Muscle layer of duodenum (tissue), 2 donors: Measurements from ENCODE around the gene CRACDL.

Experiments used
- H3K27ac ChIP-seq: one replicate; pipeline ENCODE4 v1.7.0; 2013; ENCODE audit warnings: mild to moderate bottlenecking, low read length
- H3K27me3 ChIP-seq: one replicate; pipeline ENCODE4 v1.7.0; 2013; ENCODE audit warnings: low read depth, mild to moderate bottlenecking, control low read depth, low read length
- H3K36me3 ChIP-seq, 2 donors: one replicate each; pipeline ENCODE4 v1.7.0; 2013; ENCODE audit warnings: low read length in 2 of 2, control low read depth in 1 of 2, mild to moderate bottlenecking in 1 of 2; ENCODE audit not compliant: insufficient read depth in 2 of 2, control insufficient read depth in 1 of 2
- H3K4me1 ChIP-seq, 2 donors: one replicate each; pipeline ENCODE4 v1.7.0; 2013; ENCODE audit warnings: low read length in 2 of 2, mild to moderate bottlenecking in 2 of 2, control low read depth in 1 of 2, moderate library complexity in 1 of 2; ENCODE audit not compliant: insufficient read depth in 2 of 2, control insufficient read depth in 1 of 2
- H3K4me3 ChIP-seq, 2 donors: one replicate each; pipeline ENCODE4 v1.7.0; 2013; ENCODE audit warnings: low read length in 2 of 2, low read depth in 1 of 2, mild to moderate bottlenecking in 1 of 2
- H3K9me3 ChIP-seq, 2 donors: one replicate each; pipeline ENCODE4 v1.7.0; 2013; ENCODE audit warnings: low read length in 2 of 2, control low read depth in 1 of 2, mild to moderate bottlenecking in 1 of 2; ENCODE audit not compliant: control insufficient read depth in 1 of 2
- donor health status: healthy.

Gene CRACDL

DNA sequence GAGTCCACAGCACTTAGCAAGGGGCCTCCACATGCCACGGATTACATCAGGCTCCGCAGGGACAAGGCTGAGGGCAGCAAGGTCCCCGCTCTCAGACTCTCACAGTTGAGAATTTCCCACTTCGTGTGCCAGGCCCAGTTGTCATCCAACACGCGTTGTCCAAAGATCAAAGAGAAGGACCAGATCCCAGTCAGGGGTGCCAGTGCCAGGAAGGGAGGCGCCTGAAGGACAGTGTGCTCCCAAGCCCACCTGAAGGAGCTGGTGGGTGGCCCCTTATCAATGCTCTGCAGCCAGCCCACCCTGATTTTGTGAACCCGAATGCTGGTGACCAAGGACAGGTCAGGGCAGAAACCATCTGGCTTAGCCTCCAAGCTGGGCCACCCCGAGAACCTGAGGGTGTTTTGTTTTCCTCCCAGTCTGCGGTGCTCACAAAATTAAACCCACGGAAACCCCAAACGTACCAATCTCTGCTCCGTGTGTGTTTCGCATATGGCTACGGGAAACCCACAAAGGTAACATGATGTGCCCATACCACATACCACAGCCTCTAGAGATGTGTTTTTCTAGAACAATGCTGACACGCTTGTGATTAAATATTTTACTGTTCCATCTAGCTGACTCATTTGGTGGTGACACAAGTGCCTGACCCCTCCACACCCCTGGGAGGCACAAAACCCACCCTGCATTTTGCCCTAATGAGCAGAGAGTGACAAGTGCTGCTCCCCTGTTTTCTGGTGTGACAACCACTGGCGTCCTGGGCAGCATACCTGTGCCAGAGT is 24.5 kb downstream of the CRACDL start:
- Histone ChIP-seq H3K4me3 (no peak overlapping the region), H3K9me3 (no peaks in the 10 kb centered on the region), H3K27me3 (no peaks in the 10 kb centered on the region), H3K4me1 (peaks cover 10 to 12% of the 10 kb centered on the region in 2 donors), H3K36me3 (no peaks in the 10 kb centered on the region), H3K27ac (no peak overlapping the region)

DNA sequence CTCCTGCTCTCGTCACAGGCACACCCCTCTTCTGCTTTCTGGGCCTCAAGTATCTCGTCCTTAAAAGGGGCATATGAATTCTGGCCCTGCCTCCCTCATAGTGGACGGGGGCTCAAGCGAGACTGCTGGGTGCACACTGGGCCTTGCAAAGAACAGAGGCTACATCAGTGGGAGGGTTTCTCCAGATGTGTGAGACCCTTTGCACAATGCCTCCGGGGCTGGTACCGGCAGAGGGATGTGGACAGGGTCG is 25.0 kb downstream of the CRACDL start:
- H3K27me3 ChIP-seq: no peaks in the 10 kb centered on the region
- no peak overlapping the region for H3K27ac ChIP-seq
- peaks cover 10 to 12% of the 10 kb centered on the region in 2 donors for H3K4me1 ChIP-seq
- H3K4me3 ChIP-seq: no peak overlapping the region
- H3K36me3 ChIP-seq: no peaks in the 10 kb centered on the region
- H3K9me3 ChIP-seq: no peaks in the 10 kb centered on the region

DNA sequence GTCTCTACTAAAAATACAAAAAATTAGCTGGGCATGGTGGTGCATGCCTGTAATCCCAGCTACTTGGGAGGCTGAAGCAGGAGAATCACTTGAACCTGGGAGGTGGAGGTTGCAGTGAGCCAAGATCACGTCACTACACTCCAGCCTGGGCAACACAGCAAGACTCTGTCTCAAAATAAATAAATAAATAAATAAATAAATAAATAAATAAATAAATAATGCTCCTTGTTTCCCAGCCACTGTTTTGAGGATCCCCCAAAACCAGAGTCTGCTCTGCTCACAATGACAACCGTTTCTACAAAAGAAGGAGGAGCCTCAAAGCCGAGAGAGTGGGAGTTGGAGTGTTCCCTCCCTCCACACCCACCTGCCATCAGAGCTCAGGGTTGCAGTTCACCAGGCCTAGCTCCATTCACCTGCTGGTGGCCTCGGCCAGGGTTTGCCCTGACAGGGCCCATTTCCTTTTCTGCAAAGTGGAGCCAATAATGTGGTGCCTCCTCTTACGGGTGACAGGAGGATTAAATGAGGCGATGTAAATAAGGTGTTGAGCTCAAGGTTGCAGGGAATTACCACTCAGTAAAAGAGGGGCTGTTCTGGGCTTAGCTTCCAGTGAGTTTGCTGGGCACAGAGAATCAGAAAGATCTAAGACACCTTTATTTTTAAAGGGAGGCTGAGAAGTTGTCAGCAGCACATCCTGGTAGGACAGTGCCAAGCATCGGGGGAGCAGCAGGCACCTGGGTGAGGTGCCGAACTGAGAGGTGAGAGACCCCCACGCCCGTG is 25.5 kb downstream of the CRACDL start:
- peaks cover 10 to 12% of the 10 kb centered on the region in 2 donors for H3K4me1 ChIP-seq

DNA sequence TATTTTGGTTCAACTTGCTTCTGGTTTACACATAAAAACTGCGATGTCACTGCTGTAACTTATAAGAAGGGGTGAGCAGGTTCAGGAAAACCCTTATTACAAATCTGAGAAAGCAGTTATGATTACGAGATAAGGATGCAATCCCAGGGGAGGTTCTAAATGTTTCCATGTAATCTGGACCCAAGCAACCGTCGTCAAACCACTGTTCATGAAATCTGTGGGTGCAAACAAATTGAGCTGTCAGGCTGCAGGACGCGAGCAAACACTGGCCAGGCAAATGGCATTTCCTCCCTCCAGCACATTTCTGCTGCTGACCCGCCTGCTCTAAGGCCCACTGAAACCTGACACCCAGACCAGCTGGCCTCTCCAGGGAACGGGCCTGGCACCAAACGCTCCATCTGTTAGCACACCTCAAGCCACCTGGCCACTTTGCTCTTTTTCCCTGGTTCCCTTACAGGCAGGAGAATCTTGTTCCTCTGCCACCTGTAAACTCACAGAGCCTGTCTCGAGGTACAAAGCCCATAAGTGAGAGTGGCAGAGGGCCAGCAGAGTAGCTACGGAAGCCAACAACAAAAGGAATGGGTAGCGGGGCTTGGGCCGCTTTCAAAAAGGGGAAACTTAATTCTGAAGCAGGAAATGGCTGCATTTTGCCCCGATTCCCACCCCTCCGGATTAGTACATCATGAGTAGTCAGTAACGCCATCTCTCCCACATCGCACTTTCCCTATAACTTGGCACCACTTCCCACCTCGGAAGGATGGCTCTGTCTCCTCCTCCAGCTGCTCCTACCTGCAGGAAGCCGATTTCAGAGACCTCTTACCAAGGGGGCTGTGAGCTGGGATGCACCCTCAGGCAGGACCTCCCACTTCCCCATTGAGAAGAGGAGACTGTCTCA is 26.5 kb downstream of the CRACDL start:
- no peak overlapping the region for H3K4me3 ChIP-seq
- H3K27me3 ChIP-seq: no peaks in the 10 kb centered on the region
- no peaks in the 10 kb centered on the region for H3K9me3 ChIP-seq
- no peak overlapping the region for H3K27ac ChIP-seq
- no peaks in the 10 kb centered on the region for H3K36me3 ChIP-seq
- H3K4me1 ChIP-seq: peaks cover 10 to 12% of the 10 kb centered on the region in 2 donors

More for the DNA sequence above, 25.5 kb downstream of the CRACDL start:
- H3K9me3 ChIP-seq: no peaks in the 10 kb centered on the region
- no peak overlapping the region for H3K4me3 ChIP-seq
- no peak overlapping the region for H3K27ac ChIP-seq
- H3K27me3 ChIP-seq: no peaks in the 10 kb centered on the region
- no peaks in the 10 kb centered on the region for H3K36me3 ChIP-seq

DNA sequence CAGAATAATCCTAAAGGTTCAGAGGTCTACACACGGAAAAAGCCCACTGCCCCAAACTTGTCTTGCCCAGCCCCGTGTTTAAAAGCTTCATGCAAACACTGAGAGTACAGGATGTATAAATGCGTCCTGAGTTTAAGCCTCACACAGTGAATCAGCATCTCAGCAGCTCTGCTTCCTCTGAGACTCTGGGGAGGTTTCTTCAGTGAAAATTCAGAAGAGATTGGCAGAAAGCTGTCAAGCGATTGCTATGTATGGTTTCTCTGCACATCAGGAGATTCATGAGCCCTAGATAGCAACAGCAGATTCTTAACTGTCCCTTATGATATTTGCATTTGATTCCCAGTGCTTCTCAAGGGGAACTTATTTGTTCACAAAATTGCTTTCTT is 27.1 kb downstream of the CRACDL start:
- Histone ChIP-seq H3K27ac (no peak overlapping the region), H3K36me3 (no peaks in the 10 kb centered on the region), H3K4me3 (no peak overlapping the region), H3K4me1 (peaks cover 10 to 12% of the 10 kb centered on the region in 2 donors), H3K9me3 (no peaks in the 10 kb centered on the region), H3K27me3 (no peaks in the 10 kb centered on the region)

DNA sequence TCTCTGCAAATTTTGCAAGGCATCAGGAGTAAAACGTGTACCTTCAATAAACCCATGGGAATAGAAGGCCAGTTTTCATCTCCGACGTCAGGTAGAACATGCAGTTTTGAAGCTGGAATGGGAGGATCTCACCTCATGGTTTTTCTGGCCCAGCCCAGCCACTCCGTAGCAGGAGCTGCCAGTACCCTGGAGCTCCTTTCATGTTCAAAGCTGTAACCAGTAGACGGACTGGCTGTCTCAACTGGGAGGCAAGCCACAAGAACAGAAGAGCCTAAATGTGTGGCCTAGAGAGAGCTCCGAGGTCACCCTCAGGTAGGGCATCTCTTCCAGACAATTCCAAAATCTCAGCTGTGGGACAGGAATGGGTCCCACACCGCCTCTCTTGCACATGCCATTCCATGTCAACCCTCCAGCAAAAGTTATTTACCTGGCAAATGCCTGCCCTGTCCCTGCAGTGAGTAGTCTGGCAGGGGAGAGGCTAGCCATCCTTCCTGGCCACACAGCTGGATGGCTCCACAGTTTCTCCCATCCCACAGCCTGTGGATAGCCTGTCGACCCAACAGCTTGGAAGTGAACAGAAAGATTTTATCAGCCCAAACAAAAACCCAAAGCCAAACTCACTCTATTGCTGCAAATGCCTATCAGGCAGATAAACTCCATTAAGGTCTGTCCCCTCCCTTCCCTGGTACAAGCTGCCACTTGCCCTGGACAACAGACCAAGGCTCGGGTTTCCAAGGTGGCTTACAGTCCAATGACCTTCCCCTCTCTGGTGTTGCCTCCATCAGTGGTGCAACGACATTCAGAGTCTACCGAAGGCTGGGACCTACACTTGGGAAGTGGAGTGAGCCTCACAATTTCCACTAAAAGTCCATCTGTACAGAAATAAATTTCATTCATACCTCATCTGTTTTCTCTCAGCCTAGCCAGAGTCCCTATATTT is 27.8 kb downstream of the CRACDL start:
- no peaks in the 10 kb centered on the region for H3K36me3 ChIP-seq
- H3K27ac ChIP-seq: no peak overlapping the region
- H3K9me3 ChIP-seq: no peaks in the 10 kb centered on the region
- no peaks in the 10 kb centered on the region for H3K27me3 ChIP-seq
- no peak overlapping the region for H3K4me3 ChIP-seq
- H3K4me1 ChIP-seq: peaks cover 10 to 12% of the 10 kb centered on the region in 2 donors

DNA sequence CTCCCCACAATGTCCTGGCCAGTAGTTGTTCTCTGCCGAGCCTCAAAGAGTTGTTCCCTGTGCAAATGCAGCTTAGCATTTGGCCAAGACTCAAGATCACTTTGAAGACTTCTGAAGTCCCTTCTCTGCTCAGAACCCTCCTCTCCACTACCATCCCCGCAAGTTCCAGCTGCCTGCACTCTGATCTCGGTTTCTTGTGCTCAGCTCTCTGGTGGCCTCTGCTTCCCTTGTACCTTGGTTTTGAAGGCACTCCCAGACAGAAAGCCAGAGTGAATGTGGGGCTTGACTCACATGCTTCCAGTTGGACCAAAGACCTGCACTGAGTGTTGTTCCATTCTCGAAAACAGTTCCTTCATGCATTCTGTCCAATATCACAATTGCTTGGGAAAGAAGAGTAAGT is 28.6 kb downstream of the CRACDL start:
- no peaks in the 10 kb centered on the region for H3K36me3 ChIP-seq
- peaks cover 9 to 10% of the 10 kb centered on the region in 2 donors for H3K4me1 ChIP-seq
- no peaks in the 10 kb centered on the region for H3K9me3 ChIP-seq
- H3K27ac ChIP-seq: no peak overlapping the region
- no peaks in the 10 kb centered on the region for H3K27me3 ChIP-seq
- H3K4me3 ChIP-seq: no peak overlapping the region

DNA sequence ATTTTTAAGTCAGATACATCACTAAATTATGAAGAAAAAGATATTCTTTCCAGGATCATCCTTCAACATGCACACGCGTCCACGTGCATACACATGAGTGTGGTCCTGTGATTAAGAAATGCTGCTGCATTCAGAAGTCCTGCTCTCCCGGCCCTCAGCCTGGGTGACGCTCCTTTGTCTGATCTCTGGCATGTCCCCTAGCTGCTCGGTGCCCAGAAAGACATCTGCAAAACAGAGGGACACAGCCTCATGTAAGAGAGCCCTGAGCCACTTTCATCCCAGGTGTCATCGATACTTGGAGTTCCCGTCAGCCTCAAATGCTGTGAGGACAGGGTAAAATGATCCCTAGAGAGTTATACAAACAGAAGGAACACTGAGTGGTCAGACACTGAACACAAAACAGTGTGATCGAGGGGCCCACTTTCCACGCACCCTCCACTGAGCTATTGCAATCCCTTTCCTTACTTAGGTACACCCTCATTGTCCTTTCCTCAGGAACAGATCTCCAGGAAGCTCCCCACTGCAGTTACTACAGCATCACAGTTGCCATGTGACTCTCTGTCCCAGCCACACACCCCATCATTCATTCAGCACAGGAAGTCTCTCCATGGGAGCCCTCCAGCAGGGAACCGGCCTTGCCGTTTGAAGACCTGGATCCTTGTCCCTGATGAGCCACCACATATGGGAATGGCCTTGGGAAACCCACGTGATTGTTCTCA is 32.1 kb downstream of the CRACDL start:
- no peaks in the 10 kb centered on the region for H3K36me3 ChIP-seq
- no peaks in the 10 kb centered on the region for H3K27me3 ChIP-seq
- no peaks in the 10 kb centered on the region for H3K9me3 ChIP-seq
- no peaks in the 10 kb centered on the region for H3K4me1 ChIP-seq
- no peak overlapping the region for H3K27ac ChIP-seq
- no peak overlapping the region for H3K4me3 ChIP-seq

DNA sequence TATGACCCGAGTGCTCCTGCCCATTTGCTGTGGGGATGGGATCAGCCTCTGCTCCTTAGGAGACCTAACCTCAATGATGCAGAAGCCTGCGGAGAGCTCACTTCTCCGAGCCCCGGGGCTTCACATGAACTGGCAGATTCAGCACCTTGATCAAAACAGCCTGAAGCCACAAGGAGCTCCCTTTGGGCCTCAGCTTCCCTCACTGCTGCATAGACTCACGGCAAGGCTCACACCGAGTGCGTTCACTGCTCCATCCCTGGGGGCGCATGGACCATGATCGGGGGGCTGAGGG is 33.0 kb downstream of the CRACDL start:
- no peak overlapping the region for H3K27ac ChIP-seq

DNA sequence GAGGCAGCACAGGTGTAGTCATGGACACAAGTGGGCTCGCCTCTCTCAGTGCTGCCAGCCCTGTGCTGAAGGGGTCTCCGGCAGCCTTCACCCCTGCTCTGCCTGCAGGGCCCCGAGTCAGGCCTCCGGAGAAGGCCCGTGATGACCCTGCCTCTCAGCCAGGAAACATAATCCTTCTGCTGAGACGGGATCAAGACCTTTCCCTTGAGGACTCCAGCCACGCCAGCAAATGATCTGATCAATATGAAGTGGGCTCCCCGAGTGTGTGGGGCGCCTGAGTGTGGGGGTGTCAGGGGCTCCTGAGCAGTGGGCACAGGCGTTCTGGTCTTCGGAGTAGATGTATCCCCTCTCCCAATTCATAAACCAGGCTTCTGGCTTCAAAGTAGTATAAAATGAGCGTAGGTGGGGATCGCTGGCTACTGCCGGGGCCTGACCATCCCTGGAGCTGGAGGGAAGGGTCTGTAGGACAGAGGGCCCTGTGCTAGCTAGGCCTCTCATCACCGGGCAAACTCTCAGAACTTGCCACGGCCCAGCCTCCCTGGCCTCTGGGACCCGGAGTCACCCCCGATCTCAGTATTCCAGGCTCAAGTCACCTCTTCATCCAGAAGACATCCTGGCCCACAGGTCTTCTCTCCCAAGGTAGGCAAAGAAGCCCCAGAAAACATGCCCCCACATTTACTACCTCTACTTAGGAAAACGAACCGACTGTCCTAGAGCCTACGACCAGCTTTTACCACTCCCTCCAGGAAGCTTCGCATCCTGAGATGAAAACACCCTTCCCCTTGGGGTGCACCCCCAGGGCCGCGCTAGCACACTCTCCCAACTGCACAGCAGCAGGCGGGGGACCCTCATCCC is 33.6 kb downstream of the CRACDL start:
- no peaks in the 10 kb centered on the region for H3K4me1 ChIP-seq
- H3K27ac ChIP-seq: no peak overlapping the region
- H3K36me3 ChIP-seq: no peaks in the 10 kb centered on the region
- H3K27me3 ChIP-seq: no peaks in the 10 kb centered on the region
- H3K9me3 ChIP-seq: no peaks in the 10 kb centered on the region
- no peak overlapping the region for H3K4me3 ChIP-seq

More for the DNA sequence above, 33.0 kb downstream of the CRACDL start:
- no peaks in the 10 kb centered on the region for H3K27me3 ChIP-seq
- no peaks in the 10 kb centered on the region for H3K9me3 ChIP-seq
- H3K36me3 ChIP-seq: no peaks in the 10 kb centered on the region
- H3K4me1 ChIP-seq: no peaks in the 10 kb centered on the region
- H3K4me3 ChIP-seq: no peak overlapping the region
